ENCODE results near the gene KCNN3. TPM values are rescaled to one million over a fixed set of nuclear protein-coding genes. Genes with fewer than 3 reads are reported as not detected.

The KCNN3 gene
- total RNA-seq, 1 donor from 2014 or later: 0.27 TPM

GRCh38 chr1:154775621-154776605, 94.2 kb downstream of the KCNN3 start:
- intact Hi-C loops (cut with micrococcal nuclease): no loop called here

DNA sequence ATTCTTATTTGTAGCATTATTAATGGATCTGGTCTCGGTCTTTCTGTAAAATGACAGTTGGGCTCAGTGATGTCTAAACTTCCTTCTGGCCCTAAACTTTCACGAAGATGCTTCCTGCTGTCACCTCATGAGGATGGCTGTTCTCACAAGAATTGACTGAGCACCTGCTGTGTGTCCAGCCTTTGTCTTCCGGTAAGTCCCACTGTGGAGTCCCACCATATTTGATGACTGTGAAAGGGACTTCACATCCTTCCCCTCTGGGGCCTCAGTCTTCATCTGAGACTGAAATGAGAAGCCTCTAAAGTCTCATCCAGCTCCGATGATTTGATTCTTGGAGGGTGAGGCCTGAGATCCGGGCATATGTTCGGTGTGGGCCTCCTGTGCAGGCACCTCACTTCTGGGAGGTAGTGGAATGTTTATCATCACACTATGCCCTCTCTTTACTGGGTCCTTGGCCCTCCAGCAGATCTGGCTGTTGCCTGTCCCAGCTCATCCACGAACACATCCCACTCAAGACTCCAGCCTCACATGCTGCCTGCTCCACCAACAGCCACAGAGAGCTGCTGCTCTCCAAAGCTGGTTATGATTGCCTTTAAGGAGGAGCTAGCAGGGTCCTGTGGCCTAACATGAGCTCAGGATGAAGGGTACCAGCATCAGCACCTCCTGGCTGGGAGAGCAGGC, 95.8 kb downstream of the KCNN3 start:
- intact Hi-C loops (cut with micrococcal nuclease): no loop called here

DNA sequence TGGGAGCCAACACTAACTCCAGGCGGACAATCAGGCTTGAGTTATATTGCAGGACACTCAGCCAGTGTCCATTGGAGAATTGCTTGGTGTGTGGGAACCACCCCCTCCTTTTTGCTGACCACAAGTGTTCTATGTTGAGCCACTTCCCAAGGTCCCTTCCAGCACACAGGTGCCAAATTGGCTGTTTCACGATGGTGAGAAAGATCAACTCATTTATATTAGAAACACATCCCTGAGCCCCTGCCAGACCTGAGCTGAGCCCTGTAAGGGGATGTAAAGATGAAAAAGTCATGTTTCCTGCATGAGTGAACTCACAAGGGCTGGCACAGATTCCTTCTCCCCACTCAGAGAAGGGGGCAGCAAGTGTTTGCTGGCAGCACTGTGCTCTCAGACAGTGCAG, 96.5 kb downstream of the KCNN3 start:
- intact Hi-C loops (cut with micrococcal nuclease): no loop called here

DNA sequence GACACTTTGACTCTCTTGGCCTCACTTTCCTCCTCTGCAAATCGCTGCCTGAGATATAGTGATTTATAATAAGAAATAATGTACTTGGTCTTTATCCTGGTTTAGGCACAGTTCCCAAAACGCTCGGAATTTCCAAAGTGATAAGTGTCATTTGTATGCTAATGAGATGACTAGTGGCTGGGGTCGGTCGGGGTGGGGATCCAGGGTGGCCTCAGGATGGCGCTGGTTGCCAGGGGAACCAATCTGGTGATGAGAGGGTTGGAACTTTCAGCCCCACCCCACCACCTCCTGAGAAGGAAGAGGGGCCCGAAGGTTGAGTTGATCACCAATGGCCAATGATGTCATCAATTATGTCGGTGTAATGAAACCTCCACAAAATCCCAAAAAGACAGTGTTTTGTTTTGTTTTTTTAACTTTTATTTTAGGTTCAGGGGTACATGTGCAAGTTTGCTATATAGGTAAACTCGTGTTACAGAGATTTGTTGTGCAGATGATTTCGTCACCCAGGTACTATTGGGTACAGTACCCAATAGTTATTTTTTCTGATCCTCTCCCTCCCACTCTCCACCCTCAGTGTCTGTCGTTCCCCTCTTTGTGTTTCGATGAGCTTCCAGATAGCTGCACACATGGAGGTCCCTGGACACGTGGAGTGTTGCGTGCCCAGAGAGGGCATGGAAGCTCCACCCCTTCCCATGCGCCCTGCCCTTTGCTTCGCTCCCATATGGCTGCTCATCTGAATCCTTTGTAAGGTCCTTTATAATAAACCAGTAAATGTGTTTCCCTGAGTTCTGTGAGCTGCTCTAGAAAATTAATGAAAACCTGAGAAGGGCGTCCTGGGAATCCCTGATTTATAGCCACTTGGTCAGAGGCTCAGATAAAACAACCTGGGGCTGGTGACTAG, 97.2 kb downstream of the KCNN3 start:
- intact Hi-C loops (cut with micrococcal nuclease): no loop called here

- intact Hi-C loops (cut with micrococcal nuclease): no loop called here
Measured at GRCh38 chr1:154772056-154772455, 98.0 kb downstream of the KCNN3 start.

DNA sequence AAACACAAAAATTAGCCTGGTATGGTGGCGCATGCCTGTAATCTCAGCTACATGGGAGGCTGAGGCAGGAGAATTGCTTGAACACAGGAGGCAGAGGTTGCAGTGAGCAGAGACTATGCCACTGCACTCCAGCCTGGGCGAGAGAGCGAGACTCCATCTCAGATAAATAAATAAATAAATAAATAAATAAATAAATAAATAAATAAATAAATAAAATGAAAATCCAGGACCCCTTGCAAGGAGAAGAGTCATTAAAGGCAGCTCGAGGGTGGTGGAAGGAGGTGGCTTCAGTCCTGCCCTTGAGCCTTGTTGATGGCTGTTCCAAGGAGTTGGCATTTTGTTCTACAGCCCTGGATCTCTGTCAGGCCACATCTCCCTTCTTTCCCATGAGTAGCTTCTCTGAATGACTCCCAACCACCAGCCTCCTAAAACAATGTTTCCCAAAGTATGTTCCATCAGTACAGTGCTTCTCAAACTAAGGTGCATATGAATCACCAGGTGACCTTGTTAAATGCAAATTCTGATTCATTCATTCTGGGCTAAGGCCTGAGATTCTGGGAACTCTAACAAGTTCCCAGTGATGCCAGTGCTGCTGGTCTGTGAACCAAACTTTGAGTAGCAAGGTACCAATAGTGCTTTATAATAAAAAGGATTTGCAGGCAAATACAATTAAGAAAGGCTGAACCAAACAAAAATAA, 99.0 kb downstream of the KCNN3 start:
- intact Hi-C loops (cut with micrococcal nuclease): no loop called here

- intact Hi-C loops (cut with micrococcal nuclease): no loop called here
Measured at GRCh38 chr1:154769193-154769895, 100.7 kb downstream of the KCNN3 start.

DNA sequence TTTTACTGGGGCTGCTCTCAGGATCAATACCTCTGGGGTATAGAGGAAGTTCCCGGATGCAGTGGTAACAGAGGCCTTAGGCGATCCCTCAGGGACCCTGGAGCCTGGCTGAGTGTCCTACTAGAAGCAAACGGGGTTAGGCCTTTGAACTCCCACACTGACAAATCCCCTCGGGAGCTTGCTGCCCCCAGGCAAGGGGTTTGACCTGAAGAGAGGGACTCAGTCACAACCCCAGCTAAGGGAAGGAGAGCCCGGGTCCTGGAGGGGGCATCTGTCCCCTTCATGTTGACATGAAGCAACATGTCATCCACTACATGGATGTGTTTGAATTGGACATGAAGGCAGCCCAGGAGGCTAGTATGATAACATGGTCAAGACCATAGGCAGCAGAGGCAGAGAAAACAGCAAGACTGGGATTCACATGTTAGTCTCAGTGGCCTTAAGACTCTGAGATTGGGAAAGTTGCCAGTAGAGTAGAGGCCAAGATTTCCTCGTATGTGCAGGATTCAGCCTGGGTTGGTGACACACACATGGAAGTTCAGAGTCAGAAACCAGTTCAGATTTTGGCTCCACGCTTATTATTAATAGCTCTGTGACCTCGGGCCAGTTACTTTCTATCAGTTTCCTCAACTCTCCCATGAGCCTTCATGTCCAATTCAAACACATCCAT, 101.5 kb downstream of the KCNN3 start:
- intact Hi-C loops (cut with micrococcal nuclease): no loop called here

GRCh38 chr1:154767315-154768240, 102.5 kb downstream of the KCNN3 start:
- intact Hi-C loops (cut with micrococcal nuclease): no loop called here

DNA sequence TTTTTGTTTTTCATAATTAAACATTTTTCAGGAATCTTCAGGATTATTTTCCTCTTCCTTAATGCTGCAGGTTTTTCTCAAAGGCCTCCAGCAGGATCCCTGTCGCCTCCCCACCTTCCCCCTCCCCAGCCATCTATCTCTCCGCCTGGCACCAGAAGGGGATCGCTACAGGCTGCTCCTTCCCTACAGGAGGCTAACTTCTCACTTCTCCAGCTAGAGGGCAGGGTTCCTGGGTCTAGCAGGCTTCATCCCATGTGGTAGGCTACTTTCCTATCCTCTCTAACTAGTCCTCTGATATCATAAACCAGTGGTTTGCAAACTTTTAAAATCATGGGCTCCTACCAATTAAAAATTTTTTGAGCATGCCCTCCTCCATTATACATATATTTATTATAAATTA, 104.1 kb downstream of the KCNN3 start:
- intact Hi-C loops (cut with micrococcal nuclease): no loop called here

- intact Hi-C loops (cut with micrococcal nuclease): loop anchor here (5.0 kb wide), 1 partner anchor 113 kb away; no protein-coding TSS in a partner anchor
Measured at GRCh38 chr1:154764773-154765172, 105.3 kb downstream of the KCNN3 start.

- intact Hi-C loops (cut with micrococcal nuclease): loop anchor here (5.0 kb wide), 1 partner anchor 113 kb away; no protein-coding TSS in a partner anchor
Measured at GRCh38 chr1:154764181-154764580, 105.9 kb downstream of the KCNN3 start.

DNA sequence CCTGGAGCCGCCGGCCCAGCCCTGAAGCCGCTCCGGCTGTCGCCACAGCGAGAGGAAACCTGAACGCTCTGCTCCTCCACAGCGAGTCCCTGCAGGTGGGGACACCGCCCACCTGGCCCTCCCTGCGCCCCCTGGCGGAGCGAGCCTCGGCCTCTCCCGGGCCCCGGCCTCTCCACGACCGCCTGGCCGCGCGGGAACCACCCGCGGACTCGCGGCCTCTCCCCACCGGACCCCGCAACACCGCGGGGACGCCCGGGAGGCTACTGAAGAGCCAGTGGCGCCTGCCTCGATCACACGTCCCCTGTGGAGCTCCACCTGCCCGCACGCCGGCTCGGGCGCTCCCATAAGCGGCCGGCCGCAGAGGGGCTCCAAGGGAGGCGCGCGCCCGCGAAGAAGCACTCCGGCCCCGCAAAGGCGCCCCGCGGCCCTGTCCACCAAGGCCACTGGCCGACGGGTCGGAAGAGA, 109.6 kb downstream of the KCNN3 start:
- intact Hi-C loops (cut with micrococcal nuclease): loop anchor here (1.0 to 5.0 kb wide), 6 partner anchors 31 to 281 kb away; partner anchors contain the start of gene ADAR

GRCh38 chr1:154759793-154760192, 110.3 kb downstream of the KCNN3 start:
- intact Hi-C loops (cut with micrococcal nuclease): loop anchor here (1.0 to 5.0 kb wide), 11 partner anchors 11 to 280 kb away; partner anchors contain the start of genes ADAR and PMVK

GRCh38 chr1:154759196-154759595, 110.9 kb downstream of the KCNN3 start:
- intact Hi-C loops (cut with micrococcal nuclease): loop anchor here (1.0 to 5.0 kb wide), 5 partner anchors 11 to 178 kb away; partner anchors contain the start of gene PMVK

- intact Hi-C loops (cut with micrococcal nuclease): loop anchor here (2.0 to 5.0 kb wide), 3 partner anchors 14 to 178 kb away; partner anchors contain the start of gene PMVK
Measured at GRCh38 chr1:154758346-154758745, 111.7 kb downstream of the KCNN3 start.

DNA sequence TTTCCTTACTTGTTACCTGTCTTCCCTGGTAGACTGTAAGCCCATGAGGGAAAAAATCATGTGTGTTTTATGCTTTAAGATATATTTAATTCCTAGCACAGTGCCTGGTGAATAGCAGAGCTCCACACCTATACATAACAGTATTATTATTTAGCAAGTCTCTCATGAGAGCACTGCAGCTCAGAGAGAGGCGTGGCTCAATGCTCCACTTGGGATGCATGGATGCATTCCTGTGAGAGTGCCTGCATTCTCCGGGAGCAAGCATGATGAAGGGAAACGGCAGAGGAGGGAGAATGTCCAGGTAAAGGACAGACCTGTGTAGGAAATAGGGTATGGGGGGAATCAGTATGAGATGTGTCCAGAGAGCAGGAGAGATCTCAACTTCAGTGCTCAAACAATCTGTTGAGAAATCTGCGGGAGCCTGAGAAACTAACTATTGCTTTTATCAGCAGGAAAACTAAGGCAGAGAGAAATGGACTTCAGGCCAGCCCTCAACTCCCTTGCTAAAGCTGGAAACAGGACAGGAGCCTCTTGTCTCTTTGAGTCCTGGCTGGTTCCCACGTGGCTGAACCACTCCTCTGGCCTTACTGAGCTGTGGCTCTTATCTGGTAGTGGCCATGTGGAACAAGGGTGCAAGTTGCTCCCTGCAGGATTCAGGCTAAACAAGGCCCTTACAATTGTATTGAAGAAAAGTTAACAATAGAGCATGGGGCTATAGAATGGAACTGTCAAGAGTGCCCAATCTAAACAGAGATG, 113.1 kb downstream of the KCNN3 start:
- intact Hi-C loops (cut with micrococcal nuclease): loop anchor here (5.0 kb wide), 1 partner anchor 40 kb away; no protein-coding TSS in a partner anchor

All from T-helper 1 cell treated with Interleukin-12 subunit alpha and Interleukin-12 subunit beta and Interleukin-4 antibody, amounts not matched to agents 30 ng/mL and 1 ng/mL, for 36 hours (primary cell).